Germinal center (tissue), 1 donor: ENCODE results near the gene LRRK1.

Experiments
- DNase-seq: peaks from one replicate; pipeline ENCODE4 v3.0.0; 2012; ENCODE audit warnings: mixed read lengths, low spot score

LRRK1 gene

DNA sequence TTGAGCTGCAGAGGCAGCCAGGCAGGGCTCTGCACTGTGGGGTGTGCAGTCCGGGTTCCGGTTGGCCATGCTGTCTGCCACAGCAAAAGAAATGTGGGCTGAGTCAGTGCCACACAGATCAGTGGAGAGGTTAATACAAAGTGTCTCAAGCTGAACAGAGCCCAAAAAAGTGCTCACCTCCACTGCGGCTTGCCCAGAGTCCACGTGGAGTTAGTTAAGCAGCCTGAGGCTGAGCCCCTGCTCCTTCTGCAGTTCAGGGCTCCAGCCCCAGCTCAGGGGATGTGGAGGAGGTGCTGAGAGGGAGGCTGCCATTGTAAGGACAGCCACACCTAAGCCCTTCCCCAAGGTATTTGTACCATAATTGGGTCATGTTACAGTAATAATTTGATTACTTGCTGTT lies 85.3 kb downstream of the LRRK1 start:
- no peak for DNase-seq

DNA sequence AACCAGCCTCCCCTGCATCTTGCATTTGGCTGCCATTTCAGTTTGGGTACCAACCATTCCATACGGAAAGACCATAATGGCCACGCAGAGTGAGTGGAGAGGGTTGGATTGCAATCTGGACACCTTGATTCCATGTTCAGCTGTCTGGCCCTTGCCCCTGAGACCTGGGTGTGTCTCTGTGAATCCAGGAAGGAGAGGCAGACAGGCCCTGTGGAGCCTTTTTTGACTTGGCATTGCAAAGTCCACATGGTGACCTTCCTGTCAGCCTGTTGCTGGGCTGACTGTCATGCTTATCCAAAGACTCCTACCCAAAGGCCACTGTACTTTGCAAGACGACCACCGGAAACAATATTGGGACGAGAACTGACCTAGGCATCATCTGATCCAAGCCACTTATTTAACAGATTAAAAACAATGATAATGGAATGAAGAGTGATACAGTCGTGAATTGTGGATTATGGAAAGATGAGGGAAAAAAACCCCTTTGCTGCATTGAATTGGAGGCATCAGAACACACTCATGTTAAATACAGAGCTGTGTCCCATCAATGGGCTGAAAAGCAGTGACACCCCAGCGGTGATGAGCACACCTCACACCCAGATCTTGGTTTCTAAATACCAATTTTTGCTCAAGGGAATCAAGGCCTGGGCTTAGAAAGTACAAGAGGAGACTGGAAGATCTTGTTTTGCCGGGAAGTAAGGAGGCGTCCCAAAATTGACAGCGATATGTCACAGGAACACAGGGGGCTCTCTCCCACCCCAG lies 86.0 kb downstream of the LRRK1 start:
- DNase-seq: no peak

DNA sequence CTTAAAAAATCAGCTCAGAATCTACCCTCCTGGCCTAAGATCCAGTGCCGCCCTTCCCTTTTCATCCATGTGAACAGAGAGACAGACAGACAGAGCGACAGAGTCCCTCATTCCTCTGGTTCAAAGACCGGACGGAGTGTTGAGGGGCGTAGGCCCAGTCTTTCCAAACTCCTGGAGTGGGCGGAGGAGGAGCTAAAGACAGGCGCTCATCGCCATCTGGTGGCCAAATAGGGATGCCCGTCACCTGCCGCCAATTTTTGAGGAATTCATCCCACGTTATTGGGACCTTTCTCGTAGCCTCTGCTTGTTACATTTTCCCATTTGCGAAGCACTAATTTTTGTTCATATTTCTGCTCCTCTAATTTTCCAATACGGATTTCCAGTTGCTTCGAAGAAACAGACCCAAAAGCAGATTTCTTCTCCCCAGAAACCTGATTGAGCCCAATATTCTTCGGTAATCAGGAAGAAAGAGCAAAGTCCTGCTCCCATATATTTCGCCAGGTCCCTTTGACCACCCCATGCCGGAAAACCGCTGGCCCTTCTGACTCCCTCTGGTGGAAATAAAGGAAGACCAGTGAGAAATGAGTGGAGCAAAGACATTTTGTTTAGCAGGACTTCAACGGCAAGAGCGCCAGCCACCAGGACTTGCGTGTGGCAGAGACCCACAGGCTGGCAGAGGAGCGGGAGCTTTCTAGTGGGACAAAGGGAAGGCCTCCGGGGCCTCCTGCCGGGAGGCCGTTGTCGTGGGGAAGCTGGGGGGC lies 88.0 kb downstream of the LRRK1 start:
- peak; percentile 82 for DNase-seq

DNA sequence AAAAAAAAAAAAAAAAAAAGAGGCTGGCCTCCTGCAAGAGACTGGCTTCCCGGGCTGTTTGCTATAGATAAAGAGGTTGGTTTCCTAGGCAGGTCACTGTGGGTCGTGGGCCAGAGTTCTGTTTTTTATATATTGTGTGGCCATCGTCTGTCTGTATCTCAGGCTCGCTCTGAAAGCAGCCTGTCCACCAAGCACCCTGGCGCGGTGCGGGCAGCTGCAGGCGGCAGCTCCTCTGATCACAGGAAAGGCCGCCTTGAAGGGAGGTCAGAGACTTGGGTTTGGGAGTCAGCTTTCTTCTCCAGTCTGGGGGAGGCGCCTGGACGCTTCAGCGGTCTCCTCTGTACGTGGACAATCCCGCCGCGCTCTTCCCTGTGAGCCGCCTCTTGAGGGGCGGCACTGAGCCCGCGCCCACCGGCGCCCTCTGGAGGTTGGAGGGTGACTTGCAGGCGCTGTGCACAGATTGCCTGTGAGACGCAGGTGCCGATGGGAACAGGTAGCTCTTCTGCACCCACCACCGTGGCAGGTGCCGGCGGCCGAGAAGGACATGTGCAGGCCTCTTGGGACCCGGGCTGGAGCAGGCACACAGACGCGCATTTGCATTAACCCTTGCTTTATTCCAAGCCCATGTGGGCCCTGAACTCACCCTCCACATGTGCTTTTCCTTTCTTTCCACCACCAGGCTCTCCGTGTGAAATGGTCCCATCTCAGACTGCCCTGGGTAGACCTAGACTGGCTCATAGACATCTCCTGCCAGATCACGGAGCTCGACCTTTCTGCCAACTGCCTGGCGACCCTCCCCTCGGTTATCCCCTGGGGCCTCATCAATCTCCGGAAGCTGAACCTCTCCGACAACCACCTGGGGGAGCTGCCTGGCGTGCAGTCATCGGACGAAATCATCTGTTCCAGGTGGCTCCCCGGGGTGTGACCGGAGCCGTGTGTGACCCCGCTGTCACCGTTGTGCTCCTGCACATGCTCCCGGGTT lies 89.3 kb downstream of the LRRK1 start:
- DNase-seq: peak; percentile 90

DNA sequence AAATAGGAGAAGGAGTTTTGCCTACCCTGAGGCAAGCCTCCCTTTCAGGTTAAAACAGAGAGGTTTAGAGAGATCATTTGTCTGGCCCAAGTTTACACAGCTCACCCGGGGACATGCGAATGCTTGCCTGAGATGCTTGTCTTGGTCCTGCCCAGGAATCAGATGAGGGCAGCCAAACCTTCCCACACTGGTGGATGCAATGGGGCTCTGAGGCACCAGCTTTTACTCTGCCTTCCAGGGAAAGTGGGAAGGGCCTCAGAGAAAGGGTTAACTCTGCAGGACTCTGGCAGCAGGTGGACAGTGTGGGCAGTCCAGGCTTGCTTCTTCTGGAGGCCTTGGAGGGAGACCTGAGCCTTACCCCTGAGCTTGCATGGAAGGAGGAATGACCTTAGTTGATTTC lies 90.0 kb downstream of the LRRK1 start:
- no peak for DNase-seq

DNA sequence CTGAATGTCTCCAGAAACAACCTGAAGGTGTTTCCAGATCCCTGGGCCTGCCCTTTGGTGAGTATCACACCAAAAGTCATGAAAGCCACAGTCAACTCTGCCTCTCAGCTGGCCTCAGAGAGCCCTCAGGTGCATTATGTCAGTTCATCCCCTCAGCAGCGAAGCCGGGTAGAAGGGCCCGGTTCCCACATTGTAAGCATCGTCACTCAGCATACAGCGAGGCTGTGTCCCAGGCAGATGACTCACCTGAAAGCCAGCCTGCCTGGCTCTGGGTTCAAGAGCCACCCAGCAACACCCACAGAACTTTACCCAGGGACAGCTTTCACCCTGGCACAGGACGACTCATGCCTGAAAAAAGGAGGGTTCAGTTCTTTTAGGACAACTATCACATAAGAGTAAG lies 91.6 kb downstream of the LRRK1 start:
- DNase-seq: no peak

DNA sequence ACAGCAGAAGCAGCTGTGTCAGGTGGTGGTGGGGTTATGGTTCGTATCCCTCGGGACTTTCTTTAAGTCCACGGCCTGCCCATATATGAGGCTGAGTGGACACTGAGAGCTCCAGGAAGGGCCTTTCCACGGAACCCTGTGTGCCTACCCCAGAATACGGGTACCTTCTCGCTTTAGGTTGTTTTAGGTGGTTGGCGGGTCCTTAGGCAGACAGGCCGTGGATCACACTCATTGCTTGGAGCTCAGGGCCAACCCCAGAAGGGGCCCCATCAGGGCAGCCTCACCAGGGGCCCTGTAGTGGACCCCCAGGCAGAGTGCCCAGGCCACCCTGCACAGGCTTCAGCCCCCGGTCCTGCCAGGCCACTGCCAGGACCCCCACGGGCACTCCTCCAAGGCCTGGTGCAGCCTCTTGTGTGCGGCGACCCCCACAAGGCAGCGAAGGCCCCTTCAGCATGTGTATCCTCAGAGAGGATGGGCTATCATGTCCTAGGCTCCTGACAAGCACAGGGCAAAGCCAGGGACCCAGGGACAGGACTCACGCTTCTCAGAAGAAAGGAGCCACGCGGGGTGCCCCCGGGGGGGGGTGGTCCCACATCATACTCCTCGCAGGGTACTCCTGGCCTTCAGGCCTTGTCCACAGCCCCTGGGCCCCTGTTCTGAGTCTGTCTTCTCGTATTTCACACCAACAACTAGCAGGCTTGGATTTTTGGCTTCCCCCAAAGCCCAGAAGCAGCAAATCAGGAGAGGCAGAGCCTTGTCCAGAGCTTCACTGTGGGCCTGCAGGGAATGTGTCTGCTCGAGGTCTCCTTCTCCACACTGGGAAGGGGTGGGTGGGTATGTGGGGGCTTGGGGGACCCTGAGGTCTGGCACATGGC lies 93.4 kb downstream of the LRRK1 start:
- no peak for DNase-seq

DNA sequence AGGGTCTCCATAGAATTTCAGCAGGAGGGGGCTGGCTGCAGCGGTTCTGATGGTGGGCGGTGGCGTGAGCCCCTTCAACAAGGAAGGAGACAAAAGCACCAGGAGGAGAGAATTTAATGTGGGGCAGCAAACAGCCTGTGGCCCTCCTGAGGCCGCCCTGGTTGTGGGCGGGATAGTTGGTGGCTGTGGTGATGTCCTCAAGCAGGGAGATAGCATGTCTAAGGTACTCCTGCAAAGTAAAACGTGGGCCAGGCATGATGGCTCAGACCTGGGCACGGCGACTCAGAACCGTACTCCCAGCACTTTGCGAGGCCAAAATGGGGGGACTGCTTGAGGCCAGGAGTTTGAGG lies 94.0 kb downstream of the LRRK1 start:
- DNase-seq: no peak

DNA sequence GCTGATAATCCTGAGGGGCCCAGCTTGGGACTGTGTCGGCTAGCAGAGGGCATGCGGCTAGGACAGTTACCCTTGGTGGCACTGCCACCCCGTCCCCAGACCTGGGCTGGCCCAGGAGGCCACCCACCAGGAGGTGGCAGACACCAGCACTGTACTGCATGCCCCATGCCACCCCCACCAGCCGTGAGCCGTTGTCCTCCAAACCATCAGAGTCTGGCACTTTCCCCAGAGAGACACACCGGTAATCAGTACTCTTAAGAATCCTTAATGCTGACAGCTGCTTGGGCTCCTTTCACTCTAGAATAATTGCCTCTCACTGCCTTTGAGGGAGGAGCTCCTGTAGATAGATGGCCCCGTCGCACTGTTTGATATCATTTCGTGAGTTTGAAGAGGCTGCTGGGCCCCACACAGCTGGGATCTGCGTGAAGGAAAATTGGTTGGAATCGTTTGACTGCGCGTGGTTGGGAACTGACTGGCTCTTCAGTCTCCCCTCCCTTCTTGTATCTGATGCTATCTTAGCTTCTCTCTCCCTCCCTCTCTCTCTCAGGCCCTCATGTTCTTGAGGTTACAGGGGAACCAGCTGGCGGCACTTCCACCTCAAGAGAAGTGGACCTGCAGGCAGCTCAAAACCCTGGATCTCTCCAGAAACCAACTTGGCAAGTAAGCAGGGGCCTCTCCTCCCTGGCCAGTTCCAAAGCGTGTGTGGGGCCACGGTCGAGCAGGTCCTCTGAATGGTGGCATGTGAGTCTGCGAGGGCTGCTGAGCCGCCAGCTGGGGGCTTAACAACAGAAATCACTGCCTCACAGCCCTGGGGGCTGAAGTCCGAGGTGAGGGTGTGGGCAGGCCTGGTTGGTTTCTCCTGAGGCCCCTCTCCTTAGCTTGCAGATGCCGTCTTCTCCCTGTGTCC lies 94.9 kb downstream of the LRRK1 start:
- DNase-seq: no peak

DNA sequence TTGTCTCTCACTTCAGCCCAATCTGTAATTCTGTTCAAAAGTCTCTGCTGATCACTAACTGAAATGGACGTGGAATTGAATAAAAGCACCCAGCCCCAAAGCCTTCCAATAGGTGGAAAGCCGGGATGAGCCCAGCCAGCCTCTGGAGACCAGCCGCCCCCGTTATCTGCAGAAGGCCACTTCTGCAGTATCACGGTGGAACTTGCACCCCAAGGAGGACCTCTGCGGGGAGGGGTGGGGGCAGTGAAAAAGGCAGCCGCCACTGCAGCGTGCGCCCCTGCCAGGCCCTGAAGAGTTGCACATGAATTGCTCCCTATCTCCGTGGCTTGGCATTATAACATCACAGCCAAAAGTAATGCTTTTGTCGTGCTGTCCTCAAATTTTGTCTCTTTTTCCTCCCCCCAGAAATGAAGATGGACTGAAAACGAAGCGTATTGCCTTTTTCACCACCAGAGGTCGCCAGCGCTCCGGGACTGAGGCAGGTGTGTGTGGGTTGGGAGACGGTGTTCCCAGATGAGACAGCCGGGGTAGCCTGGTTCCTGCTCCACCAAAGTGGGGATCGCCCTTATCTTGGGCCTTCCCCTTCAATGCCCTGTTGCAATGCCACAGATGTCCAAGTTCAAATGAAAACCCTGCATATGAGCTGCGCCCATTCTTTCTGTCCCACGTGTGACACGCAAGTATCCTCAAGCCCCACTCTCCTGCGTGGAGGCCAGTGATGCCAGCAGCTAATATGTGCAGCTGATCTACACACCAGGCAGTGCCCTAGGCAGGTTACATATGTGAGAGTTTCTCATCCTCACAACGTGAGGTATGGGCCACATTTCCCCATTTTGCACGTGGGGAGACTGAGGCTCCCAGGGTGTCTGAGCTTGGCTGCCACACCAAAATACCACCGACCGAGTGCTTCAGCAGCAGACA lies 96.0 kb downstream of the LRRK1 start:
- peak; percentile 68 for DNase-seq

DNA sequence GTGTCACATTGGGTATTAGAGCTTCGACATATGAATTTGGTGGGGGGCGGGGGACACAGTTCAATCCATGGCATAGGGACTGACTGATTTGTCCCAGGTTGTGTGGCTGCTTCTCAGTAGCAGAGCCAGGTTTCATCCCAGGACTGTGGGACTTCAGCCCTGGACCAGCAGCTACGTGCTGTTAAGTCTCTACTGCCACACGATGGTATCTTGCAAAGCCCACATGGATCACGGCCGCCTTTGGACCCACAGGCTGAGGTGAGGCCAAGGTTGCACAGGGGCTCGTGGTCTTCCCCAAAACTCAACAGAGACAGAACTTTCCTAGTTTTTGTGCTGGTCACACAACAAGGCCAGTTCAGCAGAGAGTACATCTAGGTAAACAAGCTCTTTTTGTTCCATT lies 97.4 kb downstream of the LRRK1 start:
- no peak for DNase-seq

DNA sequence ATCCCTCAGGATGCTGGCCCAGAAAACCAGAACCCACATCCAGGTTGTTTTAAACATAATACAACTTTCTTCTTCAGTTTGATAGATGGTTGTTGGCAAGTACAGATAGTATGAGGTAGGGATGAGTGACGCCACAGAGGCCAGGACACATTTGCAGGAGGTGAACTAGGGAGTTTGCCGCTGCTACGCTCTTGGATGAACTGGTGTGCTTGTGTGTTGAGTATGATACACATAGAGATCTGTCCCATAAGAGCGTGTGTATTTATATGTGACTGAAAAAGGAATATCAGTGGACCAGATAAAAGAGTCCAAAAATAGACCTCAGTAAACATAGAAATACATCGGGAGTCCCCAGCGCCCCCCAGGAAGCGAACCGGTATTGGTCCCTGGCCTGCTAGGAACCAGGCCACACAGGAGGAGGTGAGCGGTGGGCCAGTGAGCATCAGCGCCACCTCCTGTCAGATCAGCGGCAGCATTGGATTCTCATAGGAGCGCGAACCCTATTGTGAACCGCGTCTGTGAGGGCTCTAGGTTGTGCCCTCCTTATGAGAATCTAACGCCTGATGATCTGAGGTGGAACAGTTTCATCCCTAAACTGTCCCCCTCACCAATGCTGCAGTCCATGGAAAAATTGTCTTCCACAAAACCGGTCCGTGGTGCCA lies 98.1 kb downstream of the LRRK1 start:
- DNase-seq: no peak

DNA sequence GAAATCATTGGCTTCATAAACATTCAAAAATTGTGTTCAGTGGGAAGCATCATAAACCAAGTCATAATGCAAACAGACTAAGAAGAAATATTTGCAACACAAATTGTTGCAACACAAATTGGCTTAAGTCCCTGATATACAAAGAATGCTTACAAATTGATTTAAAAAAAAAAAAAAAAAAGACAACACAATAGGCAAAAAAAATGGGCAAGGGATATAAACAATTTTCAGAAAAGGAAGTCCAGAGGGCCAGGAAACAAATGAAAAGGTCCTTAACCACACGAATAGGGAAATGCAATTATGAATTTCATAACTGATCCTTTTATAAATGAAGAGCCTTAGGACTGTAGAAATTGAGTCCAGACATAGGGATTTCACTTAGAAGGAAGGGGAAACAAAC lies 98.9 kb downstream of the LRRK1 start:
- no peak for DNase-seq

DNA sequence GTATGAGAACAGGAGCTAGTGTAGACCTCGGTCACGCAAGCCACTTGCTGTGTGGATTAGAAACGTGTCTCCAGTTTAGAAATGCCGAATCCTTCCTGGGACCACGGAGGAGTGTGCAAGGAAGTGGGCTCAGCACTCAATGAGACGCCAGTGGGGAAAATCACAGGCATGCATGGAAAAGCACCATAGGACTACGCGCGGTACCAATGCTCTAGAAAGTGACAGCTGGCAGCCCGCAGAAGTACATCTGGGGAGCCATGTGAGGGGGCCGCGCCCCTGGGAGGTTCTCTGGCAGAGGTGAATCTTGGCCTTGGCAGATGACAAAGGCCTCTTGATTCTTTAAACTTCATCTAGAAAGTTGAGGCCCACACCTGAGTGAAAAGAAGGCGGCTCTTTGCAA lies 99.3 kb downstream of the LRRK1 start:
- no peak for DNase-seq

DNA sequence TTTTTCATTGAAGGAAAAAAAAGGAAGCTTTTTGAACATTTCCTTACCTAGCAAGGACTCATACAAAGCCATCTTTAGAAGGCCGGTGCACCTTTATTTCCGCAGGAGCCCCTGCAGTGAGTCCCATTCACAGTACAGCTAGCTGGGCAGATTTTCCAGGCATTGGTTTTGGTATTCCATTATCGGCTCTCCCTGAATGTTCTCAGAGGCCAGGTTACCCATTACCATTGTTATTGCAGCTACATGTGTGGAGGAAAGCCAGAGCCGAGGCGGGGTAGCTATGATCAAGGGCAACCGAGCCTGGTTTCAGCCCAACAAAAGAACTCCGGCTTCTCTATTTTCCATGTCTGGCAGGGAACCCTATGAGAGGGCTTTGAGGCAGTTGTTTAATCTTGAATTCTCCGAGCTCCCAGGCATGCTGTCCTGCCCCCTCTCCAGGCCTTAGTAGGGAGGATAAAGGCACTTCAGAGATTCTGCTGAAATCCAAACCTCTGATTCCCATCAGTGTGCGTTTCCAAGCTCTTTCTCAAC lies 100.3 kb downstream of the LRRK1 start:
- DNase-seq: no peak

DNA sequence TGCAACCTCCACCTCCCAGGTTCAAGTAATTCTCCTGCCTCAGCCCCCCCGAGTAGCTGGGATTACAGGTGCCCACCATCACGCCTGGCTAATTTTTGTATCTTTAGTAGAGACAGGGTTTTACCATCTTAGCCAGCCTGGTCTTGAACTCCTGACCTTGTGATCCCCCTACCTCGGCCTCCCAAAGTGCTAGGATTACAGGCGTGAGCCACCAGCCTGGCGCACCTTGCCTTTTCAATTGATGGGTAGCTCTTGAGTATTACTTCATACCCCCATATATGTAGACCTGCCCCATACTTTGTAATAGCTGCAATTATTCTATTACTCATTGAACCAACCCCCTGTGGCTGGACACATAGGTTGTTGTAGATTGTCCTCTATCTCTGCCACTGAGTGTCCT lies 101.3 kb downstream of the LRRK1 start:
- no peak for DNase-seq

DNA sequence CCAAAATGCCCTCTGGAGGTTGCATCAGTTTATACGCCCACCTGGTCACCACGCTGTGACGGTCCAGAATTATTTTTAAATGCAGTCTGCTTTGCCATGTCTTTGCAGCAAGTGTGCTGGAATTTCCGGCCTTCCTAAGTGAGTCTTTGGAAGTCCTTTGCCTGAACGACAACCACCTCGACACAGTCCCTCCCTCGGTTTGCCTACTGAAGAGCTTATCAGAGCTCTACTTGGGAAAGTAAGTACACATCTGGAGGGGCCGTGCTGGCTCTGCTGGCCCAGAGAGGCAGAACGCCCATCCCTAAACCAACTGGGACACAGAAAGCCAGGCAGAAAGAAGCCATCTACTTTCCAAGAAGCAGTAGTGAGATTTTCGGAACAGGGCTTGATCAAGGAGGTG lies 101.8 kb downstream of the LRRK1 start:
- DNase-seq: no peak

DNA sequence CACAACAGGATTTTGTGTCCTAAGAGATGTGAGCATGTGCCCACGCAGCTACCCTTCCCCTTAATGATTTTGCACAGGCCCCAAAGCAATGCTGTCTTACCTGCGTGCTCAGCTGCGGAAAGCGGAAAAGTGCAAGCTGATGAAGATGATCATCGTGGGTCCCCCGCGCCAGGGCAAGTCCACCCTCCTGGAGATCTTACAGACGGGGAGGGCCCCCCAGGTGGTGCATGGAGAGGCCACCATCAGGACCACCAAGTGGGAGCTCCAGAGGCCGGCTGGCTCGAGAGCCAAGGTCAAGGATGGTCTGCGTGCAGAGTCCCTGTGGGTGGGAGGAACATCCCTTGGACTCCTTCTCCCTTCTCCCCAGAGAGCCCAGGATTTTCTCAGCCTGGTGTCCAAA lies 103.1 kb downstream of the LRRK1 start:
- DNase-seq: no peak

DNA sequence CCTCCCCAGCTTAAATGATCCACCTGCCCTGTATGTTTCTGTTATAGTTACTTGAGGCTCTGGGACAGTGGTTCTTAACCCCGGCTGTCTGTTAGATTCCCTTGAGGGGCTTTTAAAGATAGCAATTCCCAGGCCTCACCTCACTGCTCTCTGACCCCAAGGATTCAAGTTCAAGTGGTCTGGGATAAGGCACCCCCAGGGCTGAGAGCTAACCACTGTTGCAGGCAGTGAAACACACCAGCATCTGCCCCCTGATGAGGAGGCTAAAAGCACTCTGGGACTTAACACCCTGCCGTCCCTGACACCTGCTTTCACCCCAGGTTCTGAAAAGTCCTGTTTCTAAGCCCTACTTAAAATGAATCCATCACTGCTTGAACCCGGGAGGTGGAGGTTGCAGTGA lies 103.7 kb downstream of the LRRK1 start:
- DNase-seq: no peak
